ENCODE data around the gene HNRNPA1. TPM values are rescaled to one million over a fixed set of nuclear protein-coding genes. Genes with fewer than 3 reads are reported as not detected.
"Not testable (repeated sequence)": the region's sequence is repeated elsewhere in the genome, so short reads cannot be mapped to it uniquely, and the experiment has no call there.

The HNRNPA1 gene
- total RNA-seq, 1 experiment from 2014 or later: 112 TPM

DNA sequence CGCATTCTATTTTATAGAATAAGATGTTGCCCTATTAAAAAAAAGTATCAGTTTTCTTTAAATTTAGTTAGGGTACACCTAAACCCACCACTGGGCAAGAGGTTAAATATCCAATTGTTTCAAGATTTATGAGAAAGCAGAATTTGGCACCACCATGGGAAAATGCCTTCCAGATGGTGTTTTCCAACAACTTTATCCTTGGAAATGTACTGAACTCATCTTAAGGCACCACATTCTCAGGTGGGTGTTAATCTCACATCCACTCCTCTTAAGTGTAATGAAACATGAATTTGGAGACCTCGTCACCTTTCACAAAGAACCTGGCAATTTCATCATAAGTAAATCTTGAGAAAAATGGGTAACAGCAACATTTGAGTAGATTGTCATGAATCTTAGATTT lies 13.7 kb upstream of the HNRNPA1 start:
- DNase-seq (ENCODE audit: low read depth): no peak
- in situ Hi-C loops (cut with HindIII; ENCODE audit: low pct_unique_long_range_greater_than_20kb, low sequenced_read_pairs): no loop called here

DNA sequence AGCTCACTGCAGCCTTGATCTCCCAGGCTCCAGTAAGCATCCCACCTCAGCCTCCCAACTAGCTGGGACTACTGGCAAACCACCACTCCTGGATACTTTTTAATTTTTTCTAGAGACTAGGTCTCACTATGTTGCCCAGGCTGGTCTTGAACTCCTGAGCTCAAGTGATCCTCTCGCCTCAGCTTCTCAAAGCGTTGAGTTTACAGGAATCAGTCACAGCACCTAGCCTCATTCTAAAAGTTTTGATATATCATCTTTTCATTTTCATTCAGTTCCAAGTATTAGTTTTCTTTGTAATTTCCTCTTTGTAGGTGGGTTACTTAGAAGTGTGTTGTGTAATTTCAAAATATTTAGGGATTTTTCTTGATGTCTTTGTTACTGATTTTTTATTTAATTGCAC lies 10.2 kb upstream of the HNRNPA1 start:
- no peak for DNase-seq (ENCODE audit: low read depth)
- in situ Hi-C loops (cut with HindIII; ENCODE audit: low pct_unique_long_range_greater_than_20kb, low sequenced_read_pairs): no loop called here

DNA sequence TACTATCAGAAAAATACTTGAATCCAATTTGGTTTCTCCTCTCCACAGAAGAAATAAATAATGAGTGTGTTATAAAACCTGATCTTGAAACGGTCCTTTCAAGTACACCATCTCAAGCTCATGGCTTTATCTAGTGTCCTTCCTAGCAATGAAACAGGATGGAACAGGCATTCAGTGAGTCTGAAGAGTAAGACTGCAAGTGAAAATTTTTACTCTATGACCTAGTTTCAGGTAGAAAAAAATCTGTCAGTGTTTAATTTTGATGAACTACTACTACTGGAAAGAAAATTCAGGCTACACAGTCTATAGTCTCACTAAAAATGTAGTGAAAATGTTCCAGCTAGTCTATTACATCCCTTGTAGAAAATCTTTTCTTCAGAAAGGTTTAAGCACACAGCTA lies 8.3 kb upstream of the HNRNPA1 start:
- no peak for DNase-seq (ENCODE audit: low read depth)
- in situ Hi-C loops (cut with HindIII; ENCODE audit: low pct_unique_long_range_greater_than_20kb, low sequenced_read_pairs): no loop called here

DNA sequence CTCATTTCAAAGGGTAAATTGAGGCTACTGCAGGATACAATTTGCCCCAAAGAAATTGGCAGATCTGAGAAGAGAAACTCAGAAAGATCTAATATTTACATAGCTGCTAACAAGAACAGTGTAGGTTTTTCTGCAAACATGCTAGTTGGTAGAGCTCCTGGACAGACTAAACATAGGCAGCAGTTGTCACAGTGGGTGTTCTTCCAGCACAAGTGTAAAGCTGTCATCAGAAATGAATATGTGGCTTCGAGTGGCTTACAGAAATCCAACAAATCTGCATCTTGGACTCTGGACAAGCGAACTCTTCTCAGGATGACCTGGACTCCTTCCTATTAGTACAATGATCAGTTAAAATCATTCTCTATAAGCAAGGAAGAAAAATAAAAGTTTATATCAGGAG lies 6.5 kb upstream of the HNRNPA1 start:
- no peak for DNase-seq (ENCODE audit: low read depth)
- in situ Hi-C loops (cut with HindIII; ENCODE audit: low pct_unique_long_range_greater_than_20kb, low sequenced_read_pairs): no loop called here

DNA sequence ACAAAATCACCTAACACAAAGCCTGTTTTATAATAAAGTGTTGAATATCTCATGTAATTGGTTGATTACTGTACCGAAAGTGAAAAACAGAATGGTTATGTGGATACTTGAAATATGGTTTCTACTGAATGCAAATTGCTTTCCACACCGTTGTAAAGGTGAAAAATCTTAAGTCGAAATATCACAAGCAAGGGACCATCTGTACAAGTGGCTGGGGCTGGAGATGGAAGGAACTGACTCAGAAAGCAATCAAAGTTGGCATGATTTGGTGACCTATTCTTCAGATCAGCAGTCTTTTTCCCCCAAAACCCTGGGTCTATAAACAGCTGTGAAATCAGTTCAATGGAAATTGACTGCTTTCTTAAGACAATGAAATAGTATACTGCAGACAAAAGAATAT lies 4.2 kb upstream of the HNRNPA1 start:
- in situ Hi-C loops (cut with HindIII; ENCODE audit: low pct_unique_long_range_greater_than_20kb, low sequenced_read_pairs): no loop called here
- DNase-seq (ENCODE audit: low read depth): no peak

DNA sequence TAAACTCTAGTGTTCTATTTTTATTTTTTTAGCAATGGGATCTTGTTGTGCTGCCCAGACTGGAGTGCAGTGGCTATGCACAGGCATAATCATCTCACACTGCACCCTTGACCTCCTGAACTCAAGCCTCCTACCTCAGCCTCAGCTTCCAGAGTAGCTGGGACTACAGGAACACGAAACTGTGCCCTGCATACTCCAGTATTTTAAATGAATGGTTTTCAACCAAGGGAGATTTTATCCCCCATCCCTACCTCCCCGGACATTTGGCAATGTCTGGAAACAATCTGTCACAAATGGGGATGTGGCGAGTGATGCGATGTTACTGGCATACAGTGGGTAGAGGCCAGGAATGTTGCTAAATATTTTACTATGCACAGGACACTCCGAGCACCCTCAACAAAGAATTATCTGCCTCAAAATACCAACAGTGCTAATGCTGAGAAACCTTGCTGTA lies 2.7 kb upstream of the HNRNPA1 start:
- in situ Hi-C loops (cut with HindIII; ENCODE audit: low pct_unique_long_range_greater_than_20kb, low sequenced_read_pairs): no loop called here
- DNase-seq (ENCODE audit: low read depth): no peak

DNA sequence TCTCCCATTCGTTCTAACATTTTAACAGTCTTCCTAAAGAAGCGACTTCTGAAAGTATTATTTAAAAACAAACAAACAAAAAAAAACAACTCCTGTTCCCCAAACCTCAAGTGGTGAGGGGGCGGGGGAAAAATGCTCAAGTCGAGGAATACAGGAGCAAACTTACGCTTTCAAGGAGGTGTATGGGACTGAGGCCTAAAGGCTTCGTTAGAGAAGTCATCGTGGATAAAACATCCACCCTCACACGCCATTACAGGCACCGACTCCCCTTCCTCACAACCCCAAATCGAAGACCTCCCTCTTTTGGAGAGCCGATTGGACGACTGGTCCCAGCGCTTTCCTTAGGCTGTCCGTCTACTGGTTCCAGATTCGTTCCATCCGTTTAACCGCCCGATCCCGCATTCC lies 1.3 kb upstream of the HNRNPA1 start:
- no peak for DNase-seq (ENCODE audit: low read depth)
- in situ Hi-C loops (cut with HindIII; ENCODE audit: low pct_unique_long_range_greater_than_20kb, low sequenced_read_pairs): no loop called here

DNA sequence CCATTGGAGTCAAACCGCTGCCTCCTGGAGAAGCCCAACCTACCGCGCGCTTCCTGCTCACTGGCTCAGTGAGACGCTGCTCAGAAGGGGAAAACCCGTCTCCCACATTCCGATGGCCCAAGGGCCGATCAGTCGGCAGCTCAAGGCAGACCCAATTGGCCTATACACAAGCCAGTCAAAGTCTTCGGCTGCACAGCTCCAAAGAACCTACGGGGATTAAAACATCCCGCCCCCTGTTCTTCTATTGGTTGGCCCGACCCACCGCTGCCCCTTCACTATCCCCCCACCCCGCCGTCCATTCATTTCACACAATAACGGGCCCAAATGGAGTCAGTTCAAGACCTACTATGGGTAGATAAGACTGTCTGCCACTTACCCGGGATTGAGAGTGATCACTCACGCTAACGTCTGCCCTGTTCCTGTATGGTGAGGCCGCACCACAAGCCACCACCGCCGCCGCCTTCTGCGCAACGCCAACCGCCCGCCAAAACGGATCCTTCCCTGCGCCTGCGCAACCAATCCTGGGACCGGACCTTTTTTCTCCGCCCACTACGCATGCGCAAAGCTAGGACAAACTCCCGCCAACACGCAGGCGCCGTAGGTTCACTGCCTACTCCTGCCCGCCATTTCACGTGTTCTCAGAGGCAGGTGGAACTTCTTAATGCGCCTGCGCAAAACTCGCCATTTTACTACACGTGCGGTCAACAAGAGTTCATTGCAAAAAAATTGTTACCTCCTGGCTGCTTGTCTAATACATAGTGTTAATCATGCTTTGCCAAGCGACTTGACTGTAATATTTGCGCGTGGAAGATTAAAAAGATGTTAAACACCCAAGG lies 676 bp upstream of the HNRNPA1 start, which contains the start of gene CBX5:
CBX5 (minus strand) TSS at position 491 of the 836 bp plus-strand sequence. CDS start 22,472 bp downstream, outside the sequence.
- in situ Hi-C loops (cut with HindIII; ENCODE audit: low pct_unique_long_range_greater_than_20kb, low sequenced_read_pairs): no loop called here
- DNase-seq (ENCODE audit: low read depth): peak; percentile 99

DNA sequence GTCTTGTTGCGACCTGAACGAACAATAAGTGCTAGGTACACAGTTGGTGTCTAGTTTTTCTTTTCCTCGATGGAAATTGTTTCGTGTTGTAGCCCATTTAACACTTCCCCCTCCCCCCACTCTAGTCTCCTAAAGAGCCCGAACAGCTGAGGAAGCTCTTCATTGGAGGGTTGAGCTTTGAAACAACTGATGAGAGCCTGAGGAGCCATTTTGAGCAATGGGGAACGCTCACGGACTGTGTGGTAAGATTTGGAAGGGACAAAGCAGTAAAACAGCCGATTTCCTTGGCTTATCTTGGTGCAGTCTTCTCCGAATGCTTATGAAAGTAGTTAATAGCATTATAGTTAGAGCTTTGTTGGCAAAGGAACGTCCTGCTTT lies 724 bp downstream of the HNRNPA1 start:
- in situ Hi-C loops (cut with HindIII; ENCODE audit: low pct_unique_long_range_greater_than_20kb, low sequenced_read_pairs); DNase-seq (ENCODE audit: low read depth): not testable (repeated sequence)

DNA sequence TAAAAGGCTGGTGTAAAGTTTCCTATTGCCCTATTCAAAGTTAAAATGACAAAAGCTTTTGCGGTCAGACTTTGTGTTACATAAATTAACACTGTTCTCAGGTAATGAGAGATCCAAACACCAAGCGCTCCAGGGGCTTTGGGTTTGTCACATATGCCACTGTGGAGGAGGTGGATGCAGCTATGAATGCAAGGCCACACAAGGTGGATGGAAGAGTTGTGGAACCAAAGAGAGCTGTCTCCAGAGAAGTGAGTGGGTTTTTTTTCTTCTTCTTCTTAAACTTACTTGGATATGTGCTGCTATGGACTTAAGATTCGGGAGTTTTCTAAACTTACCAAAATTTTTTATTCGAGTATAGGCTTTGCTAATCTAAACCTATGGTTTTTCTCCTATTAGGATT lies 1.2 kb downstream of the HNRNPA1 start:
- DNase-seq (ENCODE audit: low read depth); in situ Hi-C loops (cut with HindIII; ENCODE audit: low pct_unique_long_range_greater_than_20kb, low sequenced_read_pairs): not testable (repeated sequence)

DNA sequence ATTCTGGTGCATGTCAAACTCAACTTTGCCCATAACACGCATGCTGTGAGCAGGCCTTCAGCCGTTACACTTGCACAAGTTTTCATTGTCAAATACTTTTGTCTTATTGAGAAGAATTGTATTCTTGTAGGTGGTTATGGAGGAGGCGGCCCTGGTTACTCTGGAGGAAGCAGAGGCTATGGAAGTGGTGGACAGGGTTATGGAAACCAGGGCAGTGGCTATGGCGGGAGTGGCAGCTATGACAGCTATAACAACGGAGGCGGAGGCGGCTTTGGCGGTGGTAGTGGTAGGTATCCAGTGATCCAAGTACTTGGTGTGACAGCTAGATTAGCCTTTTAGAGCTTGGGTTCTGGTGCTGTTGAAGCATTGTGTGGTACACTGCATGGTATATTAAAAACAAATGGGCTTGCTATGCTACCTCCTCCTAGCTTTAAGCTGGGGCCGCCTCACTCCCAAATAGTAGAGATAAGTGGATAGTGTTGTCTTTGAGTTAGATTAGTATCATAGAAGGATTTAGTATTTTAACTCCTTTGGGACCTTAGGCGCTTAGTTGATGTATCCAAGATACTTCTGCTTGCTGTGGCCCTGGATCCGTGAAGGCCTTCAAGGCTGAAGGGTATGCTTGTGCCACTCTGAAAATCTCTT lies 2.5 kb downstream of the HNRNPA1 start:
- in situ Hi-C loops (cut with HindIII; ENCODE audit: low pct_unique_long_range_greater_than_20kb, low sequenced_read_pairs): no loop called here
- no peak for DNase-seq (ENCODE audit: low read depth)

DNA sequence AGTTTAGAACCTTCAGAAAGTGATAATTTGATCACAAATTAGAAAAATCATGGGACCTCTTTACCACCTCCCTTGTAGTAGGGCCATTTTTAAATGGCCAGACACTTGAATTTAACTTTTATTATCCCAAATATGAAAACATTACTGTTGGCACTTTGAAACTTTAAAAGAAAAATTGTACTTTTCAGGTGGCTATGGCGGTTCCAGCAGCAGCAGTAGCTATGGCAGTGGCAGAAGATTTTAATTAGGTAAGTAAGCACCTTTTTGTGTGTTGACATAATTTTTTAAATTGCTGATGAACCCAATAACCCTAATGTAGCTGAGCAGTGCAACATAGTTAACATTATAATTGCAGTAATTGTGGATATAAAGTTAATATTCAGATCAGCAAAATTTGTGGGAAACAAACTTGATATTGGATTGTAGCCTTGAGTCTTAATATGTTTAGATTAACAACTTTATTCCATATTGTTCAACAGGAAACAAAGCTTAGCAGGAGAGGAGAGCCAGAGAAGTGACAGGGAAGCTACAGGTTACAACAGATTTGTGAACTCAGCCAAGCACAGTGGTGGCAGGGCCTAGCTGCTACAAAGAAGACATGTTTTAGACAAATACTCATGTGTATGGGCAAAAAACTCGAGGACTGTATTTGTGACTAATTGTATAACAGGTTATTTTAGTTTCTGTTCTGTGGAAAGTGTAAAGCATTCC lies 3.7 kb downstream of the HNRNPA1 start:
- DNase-seq (ENCODE audit: low read depth); in situ Hi-C loops (cut with HindIII; ENCODE audit: low pct_unique_long_range_greater_than_20kb, low sequenced_read_pairs): not testable (repeated sequence)

DNA sequence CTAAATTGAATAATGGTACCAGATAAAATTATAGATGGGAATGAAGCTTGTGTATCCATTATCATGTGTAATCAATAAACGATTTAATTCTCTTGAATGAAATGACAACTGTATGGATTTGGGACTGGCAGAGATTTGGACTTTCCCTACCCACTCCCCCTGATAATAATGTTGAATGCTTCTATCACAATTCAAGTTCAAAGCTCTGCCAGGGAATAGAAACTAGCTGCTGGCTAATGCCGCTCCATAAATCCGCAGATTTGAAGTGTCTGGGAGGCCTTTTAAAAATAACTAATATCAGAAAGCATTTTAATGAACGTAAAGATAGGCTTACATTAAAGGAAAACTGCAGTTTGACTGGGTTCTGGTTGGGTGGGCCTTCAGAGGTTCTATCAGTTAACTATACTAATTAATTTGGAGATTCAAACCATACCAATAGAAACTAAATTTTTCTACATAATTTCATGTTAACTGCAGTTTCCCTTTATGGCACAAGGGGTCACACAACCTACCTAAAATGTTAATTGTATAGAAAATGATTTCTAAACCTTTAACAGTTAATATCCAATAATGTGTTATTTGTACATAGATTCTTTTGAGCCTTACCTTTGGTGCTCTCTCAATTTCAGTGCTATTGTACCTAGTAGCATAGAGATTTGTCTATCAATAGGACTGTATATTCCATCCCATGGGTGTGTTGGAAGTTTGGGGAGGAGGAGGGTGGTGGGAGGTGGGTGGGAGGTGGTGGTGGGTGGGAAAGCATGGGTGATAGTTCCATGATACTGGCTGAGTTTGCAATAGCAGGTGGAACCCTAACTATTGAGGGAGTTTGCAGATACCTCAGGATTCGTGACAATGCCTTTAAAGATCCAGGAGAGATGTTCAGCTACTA lies 4.9 kb downstream of the HNRNPA1 start:
- DNase-seq (ENCODE audit: low read depth): no peak
- in situ Hi-C loops (cut with HindIII; ENCODE audit: low pct_unique_long_range_greater_than_20kb, low sequenced_read_pairs): no loop called here

DNA sequence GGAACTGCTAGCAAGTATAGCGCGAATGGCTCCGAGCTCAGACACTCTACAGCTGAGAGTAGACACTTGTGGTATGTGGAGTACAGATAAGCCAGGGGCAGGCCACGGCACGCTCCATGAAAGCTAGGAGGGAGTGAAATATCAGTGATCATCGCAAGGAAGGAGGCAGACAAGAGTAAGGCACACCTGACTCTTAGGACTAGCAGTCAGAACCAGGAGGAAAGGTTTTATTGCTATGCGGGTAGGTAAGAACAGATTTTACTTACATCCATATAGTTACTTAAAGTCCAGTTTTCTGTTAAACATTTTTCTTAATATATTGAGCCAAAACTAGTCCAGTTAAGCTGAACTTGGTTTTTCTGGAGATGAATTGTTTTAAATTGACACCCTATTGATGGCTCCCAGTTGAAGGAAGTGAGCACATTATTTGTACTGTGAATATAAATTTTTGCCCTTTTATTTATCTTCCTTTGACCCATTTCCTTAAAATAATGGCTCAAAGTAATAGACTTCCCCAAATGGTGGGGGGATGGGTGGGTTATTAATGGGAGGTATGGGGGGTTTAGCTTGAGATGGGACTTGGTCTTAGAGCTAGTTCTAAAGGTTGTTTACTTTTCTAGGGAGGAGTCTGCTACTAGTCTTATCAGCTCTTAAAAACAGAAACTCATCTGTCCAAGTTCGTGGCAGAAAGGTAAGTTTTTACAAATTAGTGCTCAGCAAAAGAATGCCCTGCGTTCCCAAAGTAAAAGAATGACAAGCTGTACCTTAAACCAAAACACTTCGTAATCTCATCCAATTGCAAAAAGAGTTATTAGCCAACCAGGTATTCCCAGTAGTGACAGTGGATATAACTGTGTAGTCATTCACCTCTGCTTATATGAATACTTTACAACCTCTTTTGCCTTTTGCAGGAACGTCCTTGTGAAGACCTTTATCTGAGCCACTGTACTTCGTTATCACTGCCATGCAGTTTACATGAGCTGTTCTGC lies 5.8 kb downstream of the HNRNPA1 start:
- in situ Hi-C loops (cut with HindIII; ENCODE audit: low pct_unique_long_range_greater_than_20kb, low sequenced_read_pairs): no loop called here
- DNase-seq (ENCODE audit: low read depth): no peak

DNA sequence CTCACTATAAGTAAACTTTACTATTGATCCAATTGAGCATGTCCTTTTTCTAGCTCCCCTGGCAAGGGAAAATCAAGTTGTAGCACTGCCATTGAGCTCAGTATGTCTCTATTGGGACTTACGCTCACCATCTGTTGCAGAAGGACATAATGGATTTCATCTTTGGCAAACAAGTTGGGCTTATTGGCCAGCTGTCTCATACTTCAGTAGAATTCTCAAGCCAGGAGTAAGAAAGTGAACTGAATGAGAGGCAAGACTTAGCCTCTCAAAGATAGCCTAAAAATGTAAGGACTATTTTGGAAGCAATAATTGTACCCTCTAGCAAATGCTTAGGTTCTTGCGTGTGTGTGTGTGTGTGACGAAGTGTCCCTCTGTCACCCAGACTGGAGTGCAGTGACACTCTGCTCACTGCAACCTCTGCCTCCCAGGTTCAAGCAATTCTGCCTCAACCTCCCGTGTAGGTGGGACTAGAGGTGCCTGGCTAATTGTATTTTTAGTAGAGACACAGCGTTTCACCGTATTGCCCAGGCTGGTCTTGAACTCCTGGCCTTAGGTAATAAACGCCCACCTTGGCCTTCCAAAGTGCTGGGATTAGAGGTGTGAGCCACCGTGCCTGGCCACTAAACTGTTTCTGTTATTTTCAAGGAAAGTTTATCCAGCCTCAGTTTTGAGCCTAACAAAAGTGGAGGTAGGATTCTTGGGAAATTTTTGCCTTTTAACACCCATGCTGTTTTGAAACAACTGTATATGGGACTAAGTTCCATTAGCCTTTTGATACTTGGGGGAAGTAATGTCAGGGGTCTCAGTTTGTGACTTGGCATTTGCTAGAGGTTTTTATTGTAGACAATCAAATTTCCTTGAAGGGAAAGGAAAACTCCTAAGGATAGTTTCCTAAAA lies 7.0 kb downstream of the HNRNPA1 start:
- in situ Hi-C loops (cut with HindIII; ENCODE audit: low pct_unique_long_range_greater_than_20kb, low sequenced_read_pairs): no loop called here
- no peak for DNase-seq (ENCODE audit: low read depth)

Data from Caki2 (cell line).